ENCODE measurements around the gene SDC1. TPM values are rescaled to one million over a fixed set of nuclear protein-coding genes. Genes with fewer than 3 reads are reported as not detected.
A peak's percentile ranks its signal among the peaks of the same experiment; 100 is the strongest.

Gene SDC1
- total RNA-seq, 6 experiments from 2014 or later: 92.1 to 141 (median 133) TPM

GRCh38 chr2:20207051-20207450 lies 17.9 kb downstream of the SDC1 start:
- DNase-seq: no peak
- TF ChIP-seq CTCF (IDR thresholded peaks at IDR 0.05): no peak
- peaks cover 3% of the 10 kb centered on the region; the same call in 1 of the 2 replicates for H3K36me3 Mint-ChIP-seq (ENCODE audit: low read depth)
- H3K27me3 Mint-ChIP-seq (ENCODE audit: insufficient read depth): no peaks in the 10 kb centered on the region; the same call in 1 of the 2 replicates
- H3K9me3 Mint-ChIP-seq: no peaks in the 10 kb centered on the region
- H3K4me3 Mint-ChIP-seq: no peak overlapping the region
- H3K4me1 Mint-ChIP-seq (ENCODE audit: low read depth): peaks cover 23% of the 10 kb centered on the region
- H3K27ac Mint-ChIP-seq: no peak overlapping the region

- Mint-ChIP-seq H3K4me1 (ENCODE audit: low read depth) (peaks cover 23% of the 10 kb centered on the region), H3K27me3 (ENCODE audit: insufficient read depth) (no peaks in the 10 kb centered on the region; the same call in 1 of the 2 replicates), H3K27ac (0 out of 2 replicates have a peak overlapping the region, but pooled peaks have one; percentile 35), H3K36me3 (ENCODE audit: low read depth) (peaks cover 9% of the 10 kb centered on the region; the same call in 1 of the 2 replicates), H3K9me3 (no peaks in the 10 kb centered on the region), H3K4me3 (no peak overlapping the region)
- no peak for DNase-seq
- TF ChIP-seq CTCF (IDR thresholded peaks at IDR 0.05): no peak
Observed at GRCh38 chr2:20205915-20206524, 18.9 kb downstream of the SDC1 start.

GRCh38 chr2:20205069-20205468 lies 19.9 kb downstream of the SDC1 start:
- no peak for TF ChIP-seq CTCF (IDR thresholded peaks at IDR 0.05)
- H3K27me3 Mint-ChIP-seq (ENCODE audit: insufficient read depth): no peaks in the 10 kb centered on the region
- H3K36me3 Mint-ChIP-seq (ENCODE audit: low read depth): peaks cover 16% of the 10 kb centered on the region; the same call in 1 of the 2 replicates
- H3K9me3 Mint-ChIP-seq: no peaks in the 10 kb centered on the region
- no peak for DNase-seq
- H3K4me3 Mint-ChIP-seq: no peak overlapping the region
- no peak overlapping the region for H3K27ac Mint-ChIP-seq
- peaks cover 23% of the 10 kb centered on the region for H3K4me1 Mint-ChIP-seq (ENCODE audit: low read depth)

- H3K27me3 Mint-ChIP-seq (ENCODE audit: insufficient read depth): no peaks in the 10 kb centered on the region; the same call in 1 of the 2 replicates
- peaks cover 19% of the 10 kb centered on the region for H3K4me1 Mint-ChIP-seq (ENCODE audit: low read depth)
- TF ChIP-seq CTCF (IDR thresholded peaks at IDR 0.05): no peak
- DNase-seq: no peak
- H3K4me3 Mint-ChIP-seq: no peak overlapping the region
- H3K36me3 Mint-ChIP-seq (ENCODE audit: low read depth): peaks cover 16% of the 10 kb centered on the region; the same call in 1 of the 2 replicates
- no peaks in the 10 kb centered on the region for H3K9me3 Mint-ChIP-seq
- H3K27ac Mint-ChIP-seq: no peak overlapping the region
Observed at GRCh38 chr2:20203521-20204225, 21.3 kb downstream of the SDC1 start.

GRCh38 chr2:20203072-20203471 lies 21.9 kb downstream of the SDC1 start:
- Mint-ChIP-seq H3K27ac (no peak overlapping the region), H3K4me3 (no peak overlapping the region), H3K27me3 (ENCODE audit: insufficient read depth) (no peaks in the 10 kb centered on the region; the same call in 1 of the 2 replicates)

More at GRCh38 chr2:20203072-20203471, 21.9 kb downstream of the SDC1 start:
- no peak for DNase-seq
- Mint-ChIP-seq H3K9me3 (no peaks in the 10 kb centered on the region), H3K36me3 (ENCODE audit: low read depth) (peaks cover 16% of the 10 kb centered on the region; the same call in 1 of the 2 replicates), H3K4me1 (ENCODE audit: low read depth) (peaks cover 13% of the 10 kb centered on the region)
- no peak for TF ChIP-seq CTCF (IDR thresholded peaks at IDR 0.05)
